ENCODE data around the gene COL4A2.

COL4A2 gene

DNA sequence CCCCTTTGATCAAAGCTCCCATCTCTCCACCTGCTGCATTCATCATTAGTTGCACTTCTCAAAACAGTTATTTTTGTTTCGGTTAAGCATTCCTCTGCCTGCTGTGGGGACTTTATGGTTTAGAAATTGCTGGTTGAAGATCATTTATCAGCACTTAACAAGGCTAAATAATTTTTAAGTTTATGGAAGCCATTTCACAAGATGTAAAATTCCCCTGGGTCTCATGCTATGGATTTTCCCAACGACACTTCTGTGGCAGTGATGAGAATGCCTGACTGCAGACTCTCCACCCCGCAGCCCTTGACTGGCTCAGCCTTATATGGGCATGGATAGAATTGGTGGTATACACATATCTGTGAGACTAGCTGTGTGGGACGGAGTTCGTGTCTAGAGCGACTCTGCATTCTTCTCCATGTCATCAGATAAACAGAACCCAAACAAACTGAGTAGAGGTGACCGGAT is 52.8 kb downstream of the COL4A2 start:
- no peak for DNase-seq

DNA sequence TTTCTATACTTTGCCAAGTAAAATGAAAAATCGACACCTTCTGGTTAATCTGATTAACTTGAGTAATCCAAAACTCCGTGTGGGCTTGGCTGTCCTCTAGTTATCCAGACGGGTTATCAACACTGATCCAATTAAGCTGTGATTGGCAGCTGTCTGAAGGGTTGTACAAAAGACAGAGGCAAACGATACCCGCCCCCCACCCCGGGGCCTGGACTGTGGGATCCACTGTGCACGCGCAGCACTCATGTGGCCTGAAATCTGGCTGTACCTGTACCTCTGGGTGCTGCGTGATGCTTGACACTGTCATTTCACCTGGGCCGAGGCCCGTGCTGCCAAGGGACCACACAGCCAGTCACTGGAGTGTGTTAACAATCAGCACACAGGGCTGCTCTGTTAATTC is 53.5 kb downstream of the COL4A2 start:
- no peak for DNase-seq

DNA sequence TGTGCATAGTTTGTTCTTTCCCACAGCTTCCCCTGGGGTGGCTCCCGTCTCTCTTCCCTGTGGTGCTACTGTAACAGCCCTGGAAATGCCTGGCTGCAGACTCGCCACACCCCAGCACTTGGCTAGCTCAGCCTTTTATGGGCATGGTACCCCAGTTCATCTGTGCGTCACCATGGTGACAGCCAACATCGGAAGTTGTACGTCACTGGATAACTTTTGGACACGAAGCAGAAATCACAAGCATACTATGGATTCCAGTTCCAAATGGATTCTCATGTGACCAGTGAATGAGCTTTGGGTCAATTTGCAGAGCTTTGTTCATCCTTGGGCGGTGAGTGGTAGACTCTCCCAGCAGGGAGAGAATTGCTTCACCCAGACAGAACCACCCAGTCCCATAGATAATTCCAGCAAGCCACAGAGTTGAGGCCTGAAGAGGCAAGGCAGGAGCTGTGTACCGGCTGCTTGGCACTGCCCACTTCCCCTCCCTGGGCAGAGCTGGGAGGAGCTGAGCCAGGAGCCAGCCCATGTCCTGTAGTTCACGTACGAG is 54.4 kb downstream of the COL4A2 start:
- DNase-seq = no peak

DNA sequence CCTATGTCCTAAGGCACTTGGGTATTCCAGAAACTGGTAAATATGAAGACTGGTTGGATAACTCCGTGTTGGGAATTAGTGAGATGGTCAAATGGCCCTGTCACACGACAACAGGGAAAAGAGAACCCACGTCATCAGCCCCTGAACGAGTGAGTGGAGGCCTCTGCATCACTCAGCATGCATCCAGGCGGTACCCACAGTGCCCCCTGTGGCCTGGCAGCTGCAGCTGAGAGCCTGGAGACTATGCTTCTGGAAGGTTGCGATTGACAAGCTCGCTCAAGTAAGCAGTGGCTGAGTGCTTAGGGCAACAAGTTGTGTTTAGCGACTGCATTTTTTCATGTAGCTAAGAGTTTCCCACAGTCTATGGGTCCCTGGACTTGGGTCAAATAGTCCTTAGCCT is 55.9 kb downstream of the COL4A2 start:
- DNase-seq = no peak

DNA sequence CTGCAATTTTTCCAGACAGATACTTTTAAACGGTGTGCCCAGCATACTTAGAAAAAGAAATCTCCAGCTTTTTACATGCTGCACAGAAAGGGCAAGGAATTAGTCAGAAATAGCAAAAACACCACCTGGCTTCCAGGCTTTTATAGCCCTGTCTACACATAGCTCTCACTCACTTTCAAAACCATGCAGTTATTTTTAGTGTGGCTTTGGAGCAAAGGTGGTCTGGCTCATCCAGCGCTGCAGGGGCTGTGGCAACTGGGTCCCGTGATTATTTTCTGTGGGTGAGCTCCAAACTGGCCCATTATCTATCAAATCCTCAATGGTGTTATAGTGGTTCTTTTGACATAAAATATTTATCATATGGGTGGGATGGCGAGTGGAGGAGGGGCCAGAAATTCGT is 57.0 kb downstream of the COL4A2 start:
- no peak for DNase-seq

DNA sequence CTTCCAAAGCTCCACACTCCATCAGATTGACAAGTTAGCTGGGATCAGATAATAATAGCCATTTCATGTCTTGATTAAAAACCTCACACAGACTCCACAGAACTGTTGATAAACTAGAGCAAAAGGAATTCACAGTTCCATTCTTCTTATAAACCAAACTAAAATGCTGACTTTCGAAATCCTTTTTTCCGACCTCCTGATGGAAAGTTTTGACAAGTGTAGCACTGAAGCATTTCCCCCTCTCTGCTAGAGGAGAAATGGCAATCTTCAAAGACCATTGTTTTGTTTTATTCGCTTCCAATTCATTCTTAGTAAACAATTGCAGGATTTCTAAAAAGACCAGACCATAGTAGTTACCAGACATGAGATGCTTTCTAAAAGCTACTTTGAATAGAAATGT is 58.8 kb downstream of the COL4A2 start:
- DNase-seq = no peak

DNA sequence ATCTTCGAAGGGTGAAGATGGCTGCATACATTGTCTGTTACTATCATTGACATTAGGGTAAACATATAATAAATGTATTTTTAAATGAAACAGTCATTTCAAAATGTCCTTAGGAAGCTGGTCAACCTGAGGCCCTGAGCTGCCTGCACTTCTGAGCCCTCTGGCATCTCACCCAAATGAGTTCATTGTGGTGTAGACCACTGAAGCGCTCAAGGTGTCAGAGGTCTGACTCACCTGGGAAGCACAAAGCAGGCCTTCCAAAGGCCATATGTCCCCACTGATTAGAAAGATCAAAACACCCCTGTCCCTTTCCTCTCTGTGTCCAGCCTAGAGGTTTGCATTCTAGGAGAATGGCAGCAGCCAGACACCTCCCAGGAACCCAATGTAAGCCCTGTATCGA is 59.6 kb downstream of the COL4A2 start:
- DNase-seq = no peak

DNA sequence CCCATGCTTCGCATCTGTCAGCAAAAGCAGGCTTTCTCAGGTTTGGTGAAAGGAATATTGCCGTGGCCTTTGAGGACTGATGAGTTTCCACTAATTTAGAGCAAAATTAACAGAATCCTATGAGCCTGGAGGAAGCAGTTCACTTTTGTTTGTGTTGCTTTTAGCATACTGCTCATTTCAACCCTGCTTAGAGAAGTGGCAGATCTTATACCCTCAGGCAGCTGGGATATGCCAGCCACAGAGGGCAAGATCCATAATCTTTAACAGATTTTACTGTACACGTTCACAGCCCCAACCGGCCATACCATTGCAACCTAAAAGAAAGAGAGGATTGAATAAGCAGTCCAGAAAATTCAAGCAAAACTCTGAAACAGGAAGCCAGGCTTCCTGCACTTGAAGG is 60.5 kb downstream of the COL4A2 start:
- DNase-seq = no peak

DNA sequence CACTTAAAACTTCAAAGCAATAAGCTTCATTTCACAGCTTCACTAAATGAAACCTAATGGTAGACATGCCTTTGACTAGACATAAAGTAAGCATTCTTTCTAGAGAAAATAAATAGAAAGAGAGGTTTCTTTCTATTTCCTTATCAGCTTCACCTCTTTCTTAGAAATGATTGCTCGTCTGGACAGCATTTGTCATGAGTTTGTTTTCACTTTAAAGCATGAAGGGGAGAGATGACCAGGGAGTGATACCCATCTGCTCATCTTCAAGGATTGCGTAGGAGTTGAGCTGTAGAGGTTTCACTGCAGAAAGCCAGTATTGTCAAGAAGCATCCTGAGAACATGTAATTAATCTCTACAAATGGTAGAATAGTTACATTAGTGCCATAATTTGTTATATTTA is 61.3 kb downstream of the COL4A2 start:
- DNase-seq = no peak

DNA sequence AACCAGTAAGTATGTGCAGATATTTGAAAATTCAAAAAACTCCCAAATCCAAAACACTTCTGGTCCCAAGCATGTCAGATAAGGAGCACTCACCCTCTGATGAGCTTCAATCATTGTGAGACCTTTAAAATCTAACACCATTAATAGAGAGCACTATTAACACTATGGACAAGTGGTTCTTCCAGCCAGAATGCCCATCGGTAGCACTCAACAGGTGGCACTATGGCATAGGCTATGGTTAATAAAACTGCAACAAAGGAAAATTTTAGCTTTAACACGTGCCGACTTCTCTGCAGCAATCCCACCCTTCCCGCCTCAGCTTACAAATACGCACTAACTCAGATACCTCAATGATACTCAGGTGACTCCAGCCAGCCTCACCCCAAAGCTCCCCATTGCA is 62.3 kb downstream of the COL4A2 start:
- DNase-seq = no peak

DNA sequence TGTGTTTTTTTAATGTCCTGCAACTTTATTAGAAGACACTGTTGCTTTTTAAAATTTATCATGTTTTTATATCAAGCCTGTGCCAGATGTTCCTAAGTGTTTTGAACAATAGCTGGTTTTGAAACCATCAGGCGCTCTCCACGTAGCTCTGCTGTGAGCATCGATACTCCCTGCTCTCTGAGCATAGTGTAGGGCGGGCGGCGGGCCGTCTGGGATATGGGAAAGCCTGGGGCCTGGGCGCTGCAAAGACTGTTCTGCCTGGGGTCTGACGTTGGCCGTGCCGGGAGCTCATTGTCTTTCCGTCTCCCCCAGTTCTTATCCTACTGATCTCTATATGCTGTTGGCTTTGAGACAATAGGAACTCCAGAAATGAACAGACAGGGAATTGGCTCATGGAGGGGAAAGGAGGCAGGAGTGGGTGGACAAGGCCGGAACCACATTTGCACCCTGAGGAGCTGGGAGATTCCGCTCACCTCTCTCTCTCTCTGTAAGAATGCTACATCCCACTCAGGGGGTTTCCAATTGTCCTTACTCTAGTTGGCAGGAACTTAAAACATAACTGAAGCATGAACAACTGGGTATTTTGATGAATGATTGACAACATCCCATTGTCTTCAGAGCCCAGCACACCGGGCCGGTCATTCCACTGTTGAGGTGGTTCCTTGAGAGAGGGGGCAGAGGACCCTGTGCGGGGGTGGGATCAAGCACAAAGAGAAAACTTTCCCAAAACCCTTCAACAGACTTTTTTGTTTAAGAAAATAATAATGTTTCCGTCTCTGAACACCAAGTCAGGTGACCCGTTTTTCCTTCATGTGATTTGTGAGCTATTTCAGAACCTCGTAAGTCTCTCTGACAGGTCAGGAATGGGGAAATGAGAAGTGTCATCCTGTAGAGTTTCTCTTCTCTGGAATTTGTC is 64.7 kb downstream of the COL4A2 start:
- no peak for DNase-seq

DNA sequence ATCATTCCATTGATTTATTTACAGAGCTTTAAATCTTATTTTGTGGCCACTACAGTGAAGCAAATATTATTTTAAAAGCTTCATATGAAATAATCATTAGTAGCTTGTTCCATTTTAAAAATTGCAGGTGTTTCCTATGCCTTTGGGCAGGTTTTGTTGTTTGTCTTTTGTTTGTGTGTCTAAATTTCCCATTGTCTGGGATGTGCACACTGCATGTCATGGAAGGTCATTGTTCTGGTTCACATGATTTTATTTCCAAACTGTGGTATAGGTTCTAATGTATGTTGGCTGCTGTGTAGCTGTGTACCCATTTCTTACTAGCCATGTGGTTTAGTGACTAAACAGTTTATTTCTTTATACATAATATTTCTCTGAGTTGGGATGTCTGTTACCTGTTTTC is 65.6 kb downstream of the COL4A2 start:
- DNase-seq = no peak

DNA sequence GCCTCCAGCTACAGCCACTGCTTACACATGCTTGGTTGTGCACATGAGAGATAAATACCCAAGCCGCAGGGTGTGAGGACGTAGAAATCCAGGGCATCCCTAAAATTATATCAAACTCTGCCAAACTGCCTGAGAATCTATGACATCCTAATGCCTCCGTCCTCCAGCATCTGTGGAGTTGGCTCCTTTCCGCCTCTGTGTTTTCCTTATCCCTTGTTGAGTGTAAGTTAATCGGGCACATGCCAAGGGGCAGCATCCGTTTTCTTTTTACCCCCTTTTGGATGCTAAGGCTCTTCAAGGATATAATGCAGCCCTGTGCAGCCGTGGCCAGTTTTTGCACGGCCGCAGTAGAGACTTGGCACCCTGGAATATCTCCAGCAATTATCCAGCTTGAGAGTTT is 66.5 kb downstream of the COL4A2 start:
- DNase-seq = no peak

DNA sequence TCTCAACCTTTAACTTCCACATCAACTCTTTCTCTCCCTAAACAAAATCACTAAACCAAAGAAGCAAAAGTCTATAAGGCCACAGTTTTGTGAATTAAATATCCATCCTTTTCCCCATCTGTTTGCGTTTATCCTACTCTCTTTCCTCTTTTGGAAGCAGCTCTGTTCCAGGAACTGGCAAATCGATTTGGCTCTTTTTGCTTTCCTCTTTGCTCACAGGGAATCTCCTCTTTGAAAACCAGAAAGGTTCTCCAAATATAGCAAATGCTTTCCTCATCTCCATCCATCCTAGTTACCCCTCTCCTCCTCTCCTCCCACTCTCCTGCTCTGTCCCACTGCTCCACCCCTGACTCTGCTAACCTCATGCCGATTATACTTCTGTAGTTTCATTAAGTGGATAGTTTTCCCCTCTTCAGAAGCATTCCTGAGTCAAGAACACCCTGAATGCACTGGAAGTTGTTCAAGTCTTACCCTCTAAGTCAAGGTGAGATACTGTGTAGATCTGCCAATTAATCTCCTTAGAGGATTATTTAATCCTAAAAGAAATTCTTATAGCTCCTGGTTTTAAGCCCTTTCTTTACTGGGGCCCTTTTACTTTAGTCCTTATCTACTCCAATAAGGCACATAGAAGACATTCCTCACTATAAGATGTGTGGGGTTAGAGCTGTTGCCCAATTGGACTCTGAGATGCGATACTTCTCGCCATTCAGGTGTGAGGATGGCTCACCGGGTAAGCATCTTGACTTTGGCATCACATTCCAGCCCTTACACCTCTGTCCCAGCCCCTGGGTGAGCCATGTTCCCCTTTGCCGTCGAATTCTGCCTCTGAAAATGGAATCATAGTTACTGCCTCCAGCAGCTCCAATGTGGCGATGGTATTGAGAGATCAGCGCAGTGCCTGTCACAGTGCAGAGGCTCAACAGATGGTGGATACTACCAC is 67.6 kb downstream of the COL4A2 start:
- no peak for DNase-seq

DNA sequence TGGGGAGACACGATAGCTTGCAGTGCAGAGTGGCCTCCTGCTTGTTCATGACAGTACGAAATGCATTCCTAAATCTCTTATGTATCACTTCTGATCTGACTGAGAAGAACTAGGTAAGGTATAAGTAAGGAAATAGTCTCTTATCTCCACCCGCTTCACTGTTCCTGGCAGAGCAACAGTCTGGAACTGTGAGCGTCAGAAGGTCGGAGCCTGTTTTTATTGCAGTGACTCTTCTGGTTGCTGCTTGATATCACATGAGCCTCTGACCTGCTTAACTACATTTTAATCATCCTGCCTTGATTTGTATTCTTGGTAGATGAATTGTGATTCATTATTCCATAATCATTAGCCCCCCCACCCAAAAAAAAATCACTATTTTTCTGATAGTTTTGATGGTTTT is 69.0 kb downstream of the COL4A2 start:
- DNase-seq = no peak

DNA sequence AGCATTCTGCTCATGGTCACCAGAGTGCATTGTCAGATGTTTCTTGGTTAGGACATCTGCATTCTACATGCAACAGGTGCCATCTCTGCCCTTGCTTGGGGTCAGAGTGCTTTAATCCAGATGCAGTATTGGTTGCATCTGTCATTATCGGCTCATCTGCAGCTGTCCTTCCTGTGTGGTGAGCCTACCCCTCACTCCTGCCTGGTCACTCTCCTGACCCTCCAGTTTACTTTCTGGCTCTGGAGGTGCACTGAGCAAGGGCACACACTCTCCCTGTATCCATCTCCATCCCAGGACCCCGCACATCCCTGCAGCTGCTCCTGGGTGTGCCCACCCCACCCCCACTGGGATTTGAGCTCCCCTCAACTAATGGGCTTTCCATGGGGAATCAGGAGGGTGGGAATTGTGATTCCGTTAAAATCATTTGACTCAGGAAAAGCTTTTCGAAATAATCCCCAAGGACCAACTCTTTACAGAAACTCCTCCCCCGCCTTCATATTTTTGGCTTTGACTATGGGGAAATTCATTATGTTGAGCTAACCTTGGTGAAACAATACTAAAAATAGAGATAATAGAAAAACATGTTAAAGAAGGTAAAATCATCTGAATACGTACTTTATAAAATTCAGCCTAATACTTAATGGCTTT is 70.2 kb downstream of the COL4A2 start:
- DNase-seq = no peak

DNA sequence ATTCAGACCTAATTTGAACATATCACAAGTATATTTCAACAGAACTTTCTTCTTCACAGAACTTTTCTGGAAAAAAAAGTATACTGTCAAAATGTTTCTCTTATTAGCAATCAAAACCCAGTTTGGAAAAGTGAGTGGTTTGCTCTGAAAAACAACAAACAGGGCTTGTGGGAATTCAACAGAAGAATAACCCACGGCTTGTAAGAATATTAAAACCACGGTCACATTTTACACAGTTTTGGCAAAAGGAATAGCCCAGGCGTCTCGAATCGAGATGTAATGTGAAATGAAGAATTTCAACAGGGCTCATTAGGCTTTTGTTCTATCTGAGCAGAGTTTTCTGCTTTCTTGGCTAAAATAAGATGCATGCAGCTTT is 70.7 kb downstream of the COL4A2 start:
- no peak for DNase-seq

DNA sequence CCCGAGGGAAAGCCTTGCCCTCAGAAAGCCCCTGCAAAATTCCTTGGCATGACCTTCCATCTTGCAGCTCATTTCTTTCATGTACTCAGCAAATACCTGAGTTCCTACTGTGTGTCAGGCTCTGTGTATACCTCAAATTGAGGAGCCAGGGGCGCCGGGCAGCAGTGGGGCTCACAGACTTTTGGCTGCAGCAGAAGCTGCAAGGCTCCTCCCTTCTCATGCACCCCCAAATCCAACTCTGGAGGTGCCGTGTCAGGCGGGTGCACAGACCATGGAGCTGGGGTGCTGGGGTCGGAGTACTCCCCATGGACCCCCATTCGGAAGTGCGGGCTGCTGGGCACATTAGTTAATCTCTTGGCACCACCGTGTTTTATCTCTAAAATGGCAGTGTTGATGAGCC is 72.3 kb downstream of the COL4A2 start:
- no peak for DNase-seq

DNA sequence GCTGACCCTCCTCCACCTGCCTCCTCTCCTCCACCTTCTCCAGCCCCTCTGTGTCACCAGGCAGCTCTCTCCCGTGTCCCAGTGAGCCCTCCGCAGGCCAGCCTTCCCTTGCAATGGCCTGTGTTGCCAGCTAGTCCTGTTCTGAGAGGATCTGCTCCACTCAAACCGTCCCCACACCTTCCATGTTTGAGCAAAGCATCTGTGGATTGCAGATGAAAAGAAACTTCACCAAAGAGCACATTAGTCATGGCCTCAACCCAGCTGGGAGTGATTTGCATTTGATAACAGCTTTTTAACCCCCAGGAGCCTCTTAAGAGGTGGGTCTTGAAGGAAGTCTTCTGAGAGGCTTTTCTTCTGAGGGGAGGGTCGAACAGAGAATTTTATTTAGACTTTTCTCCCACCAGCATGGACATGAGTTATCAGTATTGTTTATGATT is 72.8 kb downstream of the COL4A2 start:
- DNase-seq = no peak

DNA sequence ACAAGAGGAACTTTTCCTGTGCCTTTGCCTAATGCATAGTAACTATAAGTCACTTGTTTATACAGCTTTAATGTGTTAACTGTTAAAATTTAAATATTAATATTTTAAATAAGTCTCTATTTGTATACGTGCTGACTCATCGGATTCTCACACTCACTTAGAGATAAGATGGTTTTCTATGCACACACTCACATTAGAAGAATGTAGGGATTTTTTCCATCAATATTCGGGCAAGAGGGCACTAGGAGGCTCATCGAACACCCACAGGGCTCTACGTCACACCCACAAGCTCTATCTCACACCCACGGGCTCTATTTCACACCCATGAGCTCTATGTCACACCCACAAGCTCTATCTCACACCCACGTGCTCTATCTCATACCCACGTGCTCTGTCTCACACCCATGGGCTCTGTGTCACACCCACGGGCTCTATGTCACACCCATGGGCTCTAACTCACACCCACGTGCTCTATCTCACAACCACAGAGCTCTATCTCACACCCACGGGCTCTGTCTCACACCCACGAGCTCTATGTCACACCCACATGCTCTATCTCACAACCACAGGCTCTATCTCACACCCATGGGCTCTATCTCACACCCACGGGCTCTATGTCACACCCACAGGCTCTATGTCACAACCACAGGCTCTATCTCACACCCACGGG is 73.4 kb downstream of the COL4A2 start:
- DNase-seq = no peak

DNA sequence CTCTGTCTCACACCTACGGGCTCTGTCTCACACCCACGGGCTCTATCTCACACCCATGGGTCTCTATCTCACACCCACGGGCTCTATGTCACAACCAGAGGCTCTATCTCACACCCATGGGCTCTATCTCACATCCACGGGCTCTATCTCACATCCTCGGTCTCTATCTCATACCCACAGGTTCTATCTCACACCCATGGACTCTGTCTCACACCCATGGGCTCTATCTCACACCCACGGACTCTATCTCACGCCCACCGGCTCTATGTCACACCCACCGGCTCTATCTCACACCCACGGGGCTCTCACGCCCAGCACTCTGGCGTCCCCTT is 73.9 kb downstream of the COL4A2 start:
- no peak for DNase-seq

DNA sequence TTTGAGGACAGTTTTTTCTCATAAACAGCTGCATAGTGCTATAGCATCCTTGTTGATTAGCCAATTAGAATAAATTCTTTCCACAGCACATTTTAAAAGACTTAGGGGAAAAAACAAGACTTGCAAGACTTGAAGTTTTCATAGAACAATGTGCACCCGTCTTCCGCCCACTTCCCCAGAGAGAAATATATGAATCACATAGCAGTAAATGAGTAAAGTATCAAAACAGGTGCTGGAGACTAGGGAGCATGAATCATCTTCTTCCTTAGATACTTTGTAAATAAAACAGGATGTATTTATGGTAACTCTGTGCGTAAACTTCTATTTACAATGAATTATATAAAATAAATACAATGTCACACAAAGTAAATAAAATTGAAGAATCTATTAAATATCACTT is 75.1 kb downstream of the COL4A2 start:
- no peak for DNase-seq

DNA sequence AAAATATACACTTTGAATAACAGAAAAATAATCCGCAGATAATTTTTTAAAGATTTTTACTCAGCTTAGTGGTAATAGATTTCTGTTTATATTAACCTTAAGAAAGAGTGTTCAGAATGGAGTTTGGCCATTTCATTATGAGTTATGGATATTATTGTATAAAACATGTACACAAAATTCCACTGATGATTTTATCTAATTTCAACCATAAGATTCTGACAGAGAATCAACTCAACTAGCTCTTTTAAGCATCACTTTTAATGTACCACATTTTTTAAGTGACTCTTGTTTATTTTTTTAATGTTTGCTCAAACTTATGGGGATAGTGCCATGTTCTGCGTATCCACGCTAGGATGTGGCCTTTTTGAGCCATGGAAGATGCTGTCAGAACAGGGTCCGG is 75.7 kb downstream of the COL4A2 start:
- no peak for DNase-seq

Measured in SHP77 treated with DMSO at 0.1 percent for 48 hours (cell line).